Cardiac muscle cell (in vitro differentiated cells and primary cell): ENCODE results near the gene RALGPS1. TPM values are rescaled to one million over a fixed set of nuclear protein-coding genes. Genes with fewer than 3 reads are reported as not detected.
"Not testable (repeated sequence)": the region's sequence is repeated elsewhere in the genome, so short reads cannot be mapped to it uniquely, and the experiment has no call there.

ENCODE experiments used
- DNase-seq, 2 donors: peaks; one replicate each; pipeline versions ENCODE4 v3.0.0 to v3.0.0-alpha.2; 2010 to 2017; ENCODE audit warnings: low read depth in 1 of 2, low spot score in 1 of 2
- H3K27ac ChIP-seq: fragments of 200-600 bp; sonication (generic); 2 replicates; pipeline ENCODE4 v1.5.1; 2016
- H3K27me3 ChIP-seq: fragments of 200-600 bp; sonication (generic); 2 replicates; pipeline ENCODE4 v1.6.0; 2016; ENCODE audit warnings: control low read depth
- H3K36me3 ChIP-seq: fragments of 200-600 bp; sonication (generic); 2 replicates; pipeline ENCODE4 v1.5.1; 2016; ENCODE audit warnings: control low read depth
- H3K4me1 ChIP-seq: fragments of 200-600 bp; sonication (generic); 2 replicates; pipeline ENCODE4 v1.8.1; 2017; ENCODE audit warnings: low read depth, mild to moderate bottlenecking, mixed run types
- H3K4me3 ChIP-seq: fragments of 200-600 bp; sonication (generic); 2 replicates; pipeline ENCODE4 v1.5.1; 2016; ENCODE audit warnings: mild to moderate bottlenecking
- H3K9me3 ChIP-seq: fragments of 200-600 bp; sonication (generic); 2 replicates; pipeline ENCODE4 v1.5.1; 2017; ENCODE audit warnings: low read depth, mild to moderate bottlenecking, control low read depth
- polyA plus RNA-seq: library from polyadenylated mRNA; unstranded; fragments of >200 nt; fragmentation: Nextera tagmentation; extraction: Ambion mirVana; gene quantifications from 2 replicates; pipeline ENCODE4 v1.2.1, GENCODE V29; 2016
- total RNA-seq: library from RNA; depleted of rRNA; stranded (reverse); fragments of >200 nt; gene quantifications from 2 replicates; pipeline ENCODE4 v1.2.3, GENCODE V29; 2016
- TF ChIP-seq, protein P1 (sequence below): IDR thresholded peaks from 2 replicates; pipeline ENCODE4 v1.5.1; 2012; ENCODE audit warnings: low read depth, mild to moderate bottlenecking, low read length

RALGPS1 gene
- total and polyA plus RNA-seq, 2 experiments from 2014 or later: 14.1 to 16.1 TPM

GRCh38 chr9:127142931-127143464 lies 228.4 kb downstream of the RALGPS1 start:
- Histone ChIP-seq H3K4me1 (peaks cover 12% of the 10 kb centered on the region), H3K27me3 (no peaks in the 10 kb centered on the region), H3K27ac (no peak overlapping the region), H3K4me3 (no peak overlapping the region), H3K36me3 (no peaks in the 10 kb centered on the region), H3K9me3 (no peaks in the 10 kb centered on the region)
- no peak for DNase-seq
- TF ChIP-seq, protein P1, sequence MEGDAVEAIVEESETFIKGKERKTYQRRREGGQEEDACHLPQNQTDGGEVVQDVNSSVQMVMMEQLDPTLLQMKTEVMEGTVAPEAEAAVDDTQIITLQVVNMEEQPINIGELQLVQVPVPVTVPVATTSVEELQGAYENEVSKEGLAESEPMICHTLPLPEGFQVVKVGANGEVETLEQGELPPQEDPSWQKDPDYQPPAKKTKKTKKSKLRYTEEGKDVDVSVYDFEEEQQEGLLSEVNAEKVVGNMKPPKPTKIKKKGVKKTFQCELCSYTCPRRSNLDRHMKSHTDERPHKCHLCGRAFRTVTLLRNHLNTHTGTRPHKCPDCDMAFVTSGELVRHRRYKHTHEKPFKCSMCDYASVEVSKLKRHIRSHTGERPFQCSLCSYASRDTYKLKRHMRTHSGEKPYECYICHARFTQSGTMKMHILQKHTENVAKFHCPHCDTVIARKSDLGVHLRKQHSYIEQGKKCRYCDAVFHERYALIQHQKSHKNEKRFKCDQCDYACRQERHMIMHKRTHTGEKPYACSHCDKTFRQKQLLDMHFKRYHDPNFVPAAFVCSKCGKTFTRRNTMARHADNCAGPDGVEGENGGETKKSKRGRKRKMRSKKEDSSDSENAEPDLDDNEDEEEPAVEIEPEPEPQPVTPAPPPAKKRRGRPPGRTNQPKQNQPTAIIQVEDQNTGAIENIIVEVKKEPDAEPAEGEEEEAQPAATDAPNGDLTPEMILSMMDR: no peak

DNA sequence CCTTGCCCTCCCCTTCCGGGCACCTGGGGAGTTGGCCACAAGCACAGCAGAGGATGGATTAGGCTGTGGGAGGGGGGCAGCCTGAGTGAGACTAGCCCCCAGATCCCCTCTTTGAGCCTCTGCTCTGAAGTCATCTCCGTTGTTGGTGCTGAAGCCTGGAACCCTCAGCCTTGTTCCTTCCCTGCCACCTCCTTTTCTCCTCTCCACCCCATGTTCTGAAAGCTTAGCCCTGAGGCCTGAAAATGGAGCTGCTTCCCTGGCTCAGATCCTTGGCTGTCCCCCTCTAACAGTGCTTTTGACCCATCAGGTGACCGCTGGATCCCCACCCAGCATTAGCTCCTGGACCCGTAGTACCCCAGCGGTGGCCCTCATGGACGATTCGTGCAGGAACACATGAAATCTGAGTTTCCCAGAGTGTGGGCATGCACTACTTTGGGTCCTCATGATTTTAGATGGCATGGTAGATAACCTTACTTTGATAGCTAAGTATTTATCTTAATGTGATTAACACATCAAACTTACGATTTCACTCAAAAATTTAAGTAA lies 229.4 kb downstream of the RALGPS1 start:
- no peak overlapping the region for H3K4me3 ChIP-seq
- no peaks in the 10 kb centered on the region for H3K27me3 ChIP-seq
- no peaks in the 10 kb centered on the region for H3K9me3 ChIP-seq
- H3K27ac ChIP-seq: no peak overlapping the region
- peaks cover 12% of the 10 kb centered on the region for H3K4me1 ChIP-seq
- no peak for DNase-seq
- TF ChIP-seq, protein P1: no peak
- no peaks in the 10 kb centered on the region for H3K36me3 ChIP-seq

GRCh38 chr9:127144670-127145445 lies 230.3 kb downstream of the RALGPS1 start:
- Histone ChIP-seq H3K27me3 (no peaks in the 10 kb centered on the region), H3K4me1 (peaks cover 12% of the 10 kb centered on the region), H3K36me3 (no peaks in the 10 kb centered on the region), H3K4me3 (no peak overlapping the region), H3K27ac (no peak overlapping the region), H3K9me3 (no peaks in the 10 kb centered on the region)
- peak; percentile 59 to 78 for DNase-seq
- TF ChIP-seq, protein P1: no peak

GRCh38 chr9:127146841-127147240 lies 232.3 kb downstream of the RALGPS1 start:
- peaks cover 12% of the 10 kb centered on the region for H3K4me1 ChIP-seq
- H3K27ac ChIP-seq, H3K4me3 ChIP-seq, H3K27me3 ChIP-seq, H3K9me3 ChIP-seq, H3K36me3 ChIP-seq: not testable (repeated sequence)
- DNase-seq: peak in 1 of 2 donors; percentile 54

GRCh38 chr9:127147251-127147650 lies 232.7 kb downstream of the RALGPS1 start:
- no peak overlapping the region for H3K27ac ChIP-seq
- TF ChIP-seq, protein P1: no peak
- no peaks in the 10 kb centered on the region for H3K9me3 ChIP-seq
- peaks cover 12% of the 10 kb centered on the region for H3K4me1 ChIP-seq
- H3K36me3 ChIP-seq: no peaks in the 10 kb centered on the region
- H3K27me3 ChIP-seq: no peaks in the 10 kb centered on the region
- DNase-seq: no peak
- no peak overlapping the region for H3K4me3 ChIP-seq

- H3K4me3 ChIP-seq: no peak overlapping the region
- TF ChIP-seq, protein P1: no peak
These were observed 233.4 kb downstream of the RALGPS1 start for GRCh38 chr9:127148014-127148413.

More at GRCh38 chr9:127148014-127148413, 233.4 kb downstream of the RALGPS1 start:
- no peak overlapping the region for H3K27ac ChIP-seq
- H3K9me3 ChIP-seq: no peaks in the 10 kb centered on the region
- no peaks in the 10 kb centered on the region for H3K36me3 ChIP-seq
- peaks cover 12% of the 10 kb centered on the region for H3K4me1 ChIP-seq
- H3K27me3 ChIP-seq: no peaks in the 10 kb centered on the region
- no peak for DNase-seq
